HL-60 (cell line): ENCODE data around the gene GNAQ.

ENCODE experiments used
- DNase-seq, 2 experiments: peaks; one replicate each; pipeline ENCODE4 v3.0.0-alpha.2; 2010 to 2020; ENCODE audit warnings: low read depth in 1 of 2, low spot score in 1 of 2
- H3K27ac ChIP-seq: fragments of 250-450 bp; sonication (Bioruptor Pico); replicated peaks from 2 replicates; pipeline ENCODE4 v1.5.1; 2020; ENCODE audit warnings: mild to moderate bottlenecking, moderate library complexity
- H3K27me3 ChIP-seq: fragments of 250-450 bp; sonication (Bioruptor Pico); 2 replicates; pipeline ENCODE4 v1.5.1; 2021; ENCODE audit warnings: mild to moderate bottlenecking, moderate library complexity; ENCODE audit not compliant: insufficient read depth, poor library complexity, severe bottlenecking
- H3K4me3 ChIP-seq: replicated peaks from 2 replicates; pipeline ENCODE4 v1.5.1; 2011; ENCODE audit warnings: mild to moderate bottlenecking, control low read depth, low read length; ENCODE audit not compliant: insufficient read depth
- GABPA ChIP-seq: IDR thresholded peaks from 2 replicates; pipeline ENCODE4 v1.6.1; 2012; ENCODE audit warnings: low read depth
- POLR2AphosphoS5 ChIP-seq: IDR thresholded peaks from 2 replicates; pipeline ENCODE4 v1.6.1; 2012; ENCODE audit warnings: low read depth
- SPI1 ChIP-seq: IDR thresholded peaks from 2 replicates; pipeline ENCODE4 v1.6.1; 2012; ENCODE audit warnings: low read depth, mild to moderate bottlenecking, borderline replicate concordance
- TF ChIP-seq, protein P1 (sequence below): IDR thresholded peaks from one replicate; pipeline ENCODE4 v1.5.1; 2011; ENCODE audit warnings: low read length, control low read depth, inconsistent platforms; ENCODE audit not compliant: insufficient read depth
- TF ChIP-seq, protein P2 (sequence below): IDR thresholded peaks from 2 replicates; pipeline ENCODE4 v1.6.1; 2012; ENCODE audit warnings: low read depth; ENCODE audit not compliant: insufficient replicate concordance

Gene GNAQ

DNA sequence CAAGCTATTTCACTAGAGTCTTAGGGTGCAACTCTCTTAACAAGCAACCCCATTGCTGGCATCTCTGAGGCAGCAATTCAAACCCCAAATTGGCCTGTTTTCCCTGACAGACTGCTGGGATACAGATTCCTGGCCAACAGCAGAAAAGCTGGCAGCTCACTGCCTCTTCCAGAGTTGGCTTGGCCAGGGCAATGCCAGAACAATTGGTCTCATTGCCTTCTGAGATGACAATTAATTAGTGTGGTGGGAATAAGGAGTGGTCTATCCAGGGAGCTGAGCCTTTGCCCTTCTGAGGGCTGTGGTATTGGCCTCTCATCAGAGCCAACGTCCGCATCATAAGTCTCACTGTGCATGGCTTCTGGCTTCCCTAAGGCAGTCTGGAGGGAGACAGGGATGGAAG lies 183.2 kb downstream of the GNAQ start:
- Histone ChIP-seq H3K27me3 (no peaks in the 10 kb centered on the region), H3K27ac (no peak overlapping the region), H3K4me3 (no peak overlapping the region)
- TF ChIP-seq, protein P1, sequence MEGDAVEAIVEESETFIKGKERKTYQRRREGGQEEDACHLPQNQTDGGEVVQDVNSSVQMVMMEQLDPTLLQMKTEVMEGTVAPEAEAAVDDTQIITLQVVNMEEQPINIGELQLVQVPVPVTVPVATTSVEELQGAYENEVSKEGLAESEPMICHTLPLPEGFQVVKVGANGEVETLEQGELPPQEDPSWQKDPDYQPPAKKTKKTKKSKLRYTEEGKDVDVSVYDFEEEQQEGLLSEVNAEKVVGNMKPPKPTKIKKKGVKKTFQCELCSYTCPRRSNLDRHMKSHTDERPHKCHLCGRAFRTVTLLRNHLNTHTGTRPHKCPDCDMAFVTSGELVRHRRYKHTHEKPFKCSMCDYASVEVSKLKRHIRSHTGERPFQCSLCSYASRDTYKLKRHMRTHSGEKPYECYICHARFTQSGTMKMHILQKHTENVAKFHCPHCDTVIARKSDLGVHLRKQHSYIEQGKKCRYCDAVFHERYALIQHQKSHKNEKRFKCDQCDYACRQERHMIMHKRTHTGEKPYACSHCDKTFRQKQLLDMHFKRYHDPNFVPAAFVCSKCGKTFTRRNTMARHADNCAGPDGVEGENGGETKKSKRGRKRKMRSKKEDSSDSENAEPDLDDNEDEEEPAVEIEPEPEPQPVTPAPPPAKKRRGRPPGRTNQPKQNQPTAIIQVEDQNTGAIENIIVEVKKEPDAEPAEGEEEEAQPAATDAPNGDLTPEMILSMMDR: no peak
- TF ChIP-seq SPI1: no peak
- no peak for TF ChIP-seq POLR2AphosphoS5
- no peak for TF ChIP-seq GABPA
- TF ChIP-seq, protein P2, sequence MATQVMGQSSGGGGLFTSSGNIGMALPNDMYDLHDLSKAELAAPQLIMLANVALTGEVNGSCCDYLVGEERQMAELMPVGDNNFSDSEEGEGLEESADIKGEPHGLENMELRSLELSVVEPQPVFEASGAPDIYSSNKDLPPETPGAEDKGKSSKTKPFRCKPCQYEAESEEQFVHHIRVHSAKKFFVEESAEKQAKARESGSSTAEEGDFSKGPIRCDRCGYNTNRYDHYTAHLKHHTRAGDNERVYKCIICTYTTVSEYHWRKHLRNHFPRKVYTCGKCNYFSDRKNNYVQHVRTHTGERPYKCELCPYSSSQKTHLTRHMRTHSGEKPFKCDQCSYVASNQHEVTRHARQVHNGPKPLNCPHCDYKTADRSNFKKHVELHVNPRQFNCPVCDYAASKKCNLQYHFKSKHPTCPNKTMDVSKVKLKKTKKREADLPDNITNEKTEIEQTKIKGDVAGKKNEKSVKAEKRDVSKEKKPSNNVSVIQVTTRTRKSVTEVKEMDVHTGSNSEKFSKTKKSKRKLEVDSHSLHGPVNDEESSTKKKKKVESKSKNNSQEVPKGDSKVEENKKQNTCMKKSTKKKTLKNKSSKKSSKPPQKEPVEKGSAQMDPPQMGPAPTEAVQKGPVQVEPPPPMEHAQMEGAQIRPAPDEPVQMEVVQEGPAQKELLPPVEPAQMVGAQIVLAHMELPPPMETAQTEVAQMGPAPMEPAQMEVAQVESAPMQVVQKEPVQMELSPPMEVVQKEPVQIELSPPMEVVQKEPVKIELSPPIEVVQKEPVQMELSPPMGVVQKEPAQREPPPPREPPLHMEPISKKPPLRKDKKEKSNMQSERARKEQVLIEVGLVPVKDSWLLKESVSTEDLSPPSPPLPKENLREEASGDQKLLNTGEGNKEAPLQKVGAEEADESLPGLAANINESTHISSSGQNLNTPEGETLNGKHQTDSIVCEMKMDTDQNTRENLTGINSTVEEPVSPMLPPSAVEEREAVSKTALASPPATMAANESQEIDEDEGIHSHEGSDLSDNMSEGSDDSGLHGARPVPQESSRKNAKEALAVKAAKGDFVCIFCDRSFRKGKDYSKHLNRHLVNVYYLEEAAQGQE: no peak
- no peak for DNase-seq

DNA sequence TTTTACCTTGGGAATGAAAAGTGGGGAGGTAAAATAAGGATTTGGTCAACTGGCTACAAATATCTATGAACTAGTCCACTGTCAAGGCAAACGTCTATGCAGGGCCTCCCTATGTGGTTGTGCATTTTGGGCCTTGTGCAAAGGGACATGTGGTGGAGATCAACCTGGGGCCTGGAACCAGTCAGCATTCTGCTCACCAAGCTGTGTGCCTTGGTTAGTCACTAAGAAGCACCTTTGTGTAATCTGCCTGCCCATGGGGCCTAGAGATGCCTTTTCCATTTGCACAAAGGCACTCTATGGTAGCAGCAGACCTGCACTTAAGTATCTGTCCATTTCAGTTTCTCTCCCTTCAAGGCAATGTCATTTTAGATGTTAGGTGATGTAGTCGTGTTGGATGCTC lies 184.0 kb downstream of the GNAQ start:
- H3K27ac ChIP-seq: no peak overlapping the region
- TF ChIP-seq, protein P2: no peak
- TF ChIP-seq, protein P1: no peak
- TF ChIP-seq SPI1 (no peak), POLR2AphosphoS5 (no peak), GABPA (no peak)
- no peak overlapping the region for H3K4me3 ChIP-seq

DNA sequence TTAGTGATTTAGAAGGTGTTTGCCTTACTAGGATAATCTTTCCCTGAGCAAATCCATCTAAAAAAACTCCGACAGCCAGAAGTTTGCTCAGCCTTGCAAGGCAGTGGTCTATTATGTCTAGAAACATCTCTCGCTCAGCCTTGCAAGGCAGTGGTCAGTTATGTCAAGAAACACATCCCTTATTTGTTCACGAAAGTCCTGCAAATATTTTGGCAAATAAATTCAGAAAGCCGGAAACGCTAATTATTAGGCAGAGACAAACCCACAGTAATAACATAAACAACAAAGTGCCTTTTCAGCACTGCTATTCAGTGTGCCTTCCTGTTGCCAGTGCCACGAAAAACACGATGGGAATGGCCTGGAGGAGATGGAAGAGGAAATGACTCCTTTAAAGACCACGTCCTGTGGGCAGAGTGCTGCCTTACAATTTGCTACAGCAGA lies 184.5 kb downstream of the GNAQ start:
- H3K27ac ChIP-seq: no peak overlapping the region

More for the DNA sequence above, 184.0 kb downstream of the GNAQ start:
- H3K27me3 ChIP-seq: no peaks in the 10 kb centered on the region
- no peak for DNase-seq

DNA sequence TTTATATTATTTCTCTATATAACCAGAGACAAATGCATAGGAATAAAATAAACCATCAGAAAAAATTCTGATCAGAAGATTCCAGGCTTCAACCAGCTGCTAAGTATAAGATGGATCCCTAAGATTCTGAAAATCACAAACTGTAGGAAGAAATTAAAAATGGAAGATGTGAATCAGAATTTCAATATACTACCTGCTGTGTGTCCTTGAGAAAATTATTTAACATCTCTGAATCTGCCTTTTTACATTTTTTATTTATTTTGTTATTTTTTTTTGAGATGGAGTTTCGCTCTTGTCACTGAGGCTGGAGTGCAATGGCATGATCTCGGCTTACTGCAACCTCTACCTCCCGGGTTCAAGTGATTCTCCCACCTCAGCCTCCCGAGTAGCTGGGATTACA lies 187.2 kb downstream of the GNAQ start:
- TF ChIP-seq SPI1: no peak
- TF ChIP-seq, protein P2: no peak
- TF ChIP-seq, protein P1: no peak
- TF ChIP-seq GABPA: no peak
- no peak for TF ChIP-seq POLR2AphosphoS5
- H3K27me3 ChIP-seq: no peaks in the 10 kb centered on the region
- H3K27ac ChIP-seq: no peak overlapping the region
- H3K4me3 ChIP-seq: no peak overlapping the region
- no peak for DNase-seq

More for the DNA sequence above, 184.5 kb downstream of the GNAQ start:
- Histone ChIP-seq H3K4me3 (no peak overlapping the region), H3K27me3 (no peaks in the 10 kb centered on the region)
- TF ChIP-seq SPI1 (no peak), POLR2AphosphoS5 (no peak), GABPA (no peak)
- DNase-seq: no peak
